ENCODE results near the gene FAM135A. TPM values are rescaled to one million over a fixed set of nuclear protein-coding genes. Genes with fewer than 3 reads are reported as not detected.

Gene FAM135A
- total and polyA plus RNA-seq, 2 of the 13 experiments (the other 11 are each of a cell fraction or from before 2014, with no cell fraction given), result 26.9 to 31.5 TPM

- TF ChIP-seq ZNF205 (CRISPR knock-in tag; IDR thresholded peaks at IDR 0.05), result 0 out of 2 replicates have a peak, but pooled peaks have one; percentile 24
- TF ChIP-seq FOXA1 (IDR thresholded peaks at IDR 0.05), result no peak
- peak; percentile 21; the same call in 1 of the 2 replicates for TF ChIP-seq FOXA1 (CRISPR knock-in tag; IDR thresholded peaks at IDR 0.05)
- peak; percentile 36 for TF ChIP-seq CEBPG (CRISPR knock-in tag; IDR thresholded peaks at IDR 0.05)
- TF ChIP-seq ZNF704 (CRISPR knock-in tag; IDR thresholded peaks at IDR 0.05; ENCODE audit: borderline replicate concordance), result 0 out of 2 replicates have a peak, but pooled peaks have one; percentile 24
- peak; percentile 65; the same call in 1 of the 2 replicates for TF ChIP-seq STAT6 (CRISPR knock-in tag; IDR thresholded peaks at IDR 0.05; ENCODE audit: borderline replicate concordance)
- TF ChIP-seq POLR2A (IDR thresholded peaks at IDR 0.05; ENCODE audit: insufficient read depth in 1 of 2, low read depth in 2 of 2, low read length in 2 of 2), result peak; percentile 77 to 98
- peak; percentile 81 for TF ChIP-seq SP4 (CRISPR knock-in tag; IDR thresholded peaks at IDR 0.05)
- TF ChIP-seq ZNF839 (CRISPR knock-in tag; IDR thresholded peaks at IDR 0.05; ENCODE audit: borderline replicate concordance), result no peak
- no peak for TF ChIP-seq CREBL2 (CRISPR knock-in tag; IDR thresholded peaks at IDR 0.05; ENCODE audit: borderline replicate concordance)
- peak; percentile 31 for TF ChIP-seq ELF3 (CRISPR knock-in tag; IDR thresholded peaks at IDR 0.05)
- peak; percentile 31 for TF ChIP-seq AGO1 (IDR thresholded peaks at IDR 0.05; ENCODE audit: low read depth, low read length, poor library complexity, severe bottlenecking)
- no peak for TF ChIP-seq BCLAF1 (IDR thresholded peaks at IDR 0.05)
- peak; percentile 76; the same call in 1 of the 2 replicates for TF ChIP-seq UBTF (CRISPR knock-in tag; IDR thresholded peaks at IDR 0.05)
- TF ChIP-seq NAIF1 (CRISPR knock-in tag; IDR thresholded peaks at IDR 0.05; ENCODE audit: borderline replicate concordance), result no peak
- TF ChIP-seq PHF20 (CRISPR knock-in tag; IDR thresholded peaks at IDR 0.05), result peak; percentile 92
- TF ChIP-seq ZNF143 (CRISPR knock-in tag; IDR thresholded peaks at IDR 0.05), result 0 out of 2 replicates have a peak, but pooled peaks have one; percentile 26
- TF ChIP-seq PAF1 (CRISPR knock-in tag; IDR thresholded peaks at IDR 0.05), result no peak
- peak; percentile 57 for TF ChIP-seq MAX (IDR thresholded peaks at IDR 0.05)
- TF ChIP-seq ZFP36L1 (CRISPR knock-in tag; IDR thresholded peaks at IDR 0.05), result 0 out of 2 replicates have a peak, but pooled peaks have one; percentile 25
These were observed at the start of gene FAM135A (continued) for GRCh38 chr6:70413114-70413991.
